Stimulated activated CD8-positive, alpha-beta memory T cell treated with anti-CD3 and anti-CD28 coated beads, Interleukin-15, amount 100 ng/mL, for 24 hours (primary cell): ENCODE results near the gene KCNQ2.

Experiments used
- DNase-seq: peaks from one replicate; pipeline ENCODE4 v3.0.0-alpha.2; 2020; ENCODE audit warnings: low read depth

The KCNQ2 gene

GRCh38 chr20:63417097-63417737, 55.2 kb downstream of the KCNQ2 start:
- DNase-seq, result no peak

GRCh38 chr20:63416631-63417030, 55.8 kb downstream of the KCNQ2 start:
- no peak for DNase-seq

GRCh38 chr20:63415647-63416391, 56.6 kb downstream of the KCNQ2 start:
- no peak for DNase-seq

- DNase-seq, result no peak
Measured at GRCh38 chr20:63414720-63415430, 57.6 kb downstream of the KCNQ2 start.

- DNase-seq, result no peak
Measured at GRCh38 chr20:63413963-63414684, 58.3 kb downstream of the KCNQ2 start.

GRCh38 chr20:63413323-63413722, 59.1 kb downstream of the KCNQ2 start:
- no peak for DNase-seq

- no peak for DNase-seq
Measured at GRCh38 chr20:63412889-63413288, 59.6 kb downstream of the KCNQ2 start.

GRCh38 chr20:63411898-63412631, 60.4 kb downstream of the KCNQ2 start:
- no peak for DNase-seq

GRCh38 chr20:63411151-63411897, 61.1 kb downstream of the KCNQ2 start:
- no peak for DNase-seq

- no peak for DNase-seq
Measured at GRCh38 chr20:63409834-63410435, 62.5 kb downstream of the KCNQ2 start.

GRCh38 chr20:63409066-63409833, 63.2 kb downstream of the KCNQ2 start:
- no peak for DNase-seq

- DNase-seq, result no peak
Measured at GRCh38 chr20:63408684-63409046, 63.8 kb downstream of the KCNQ2 start.

GRCh38 chr20:63407928-63408683, 64.3 kb downstream of the KCNQ2 start:
- DNase-seq, result no peak

- no peak for DNase-seq
Measured at GRCh38 chr20:63406617-63407245, 65.7 kb downstream of the KCNQ2 start.

- DNase-seq, result no peak
Measured at GRCh38 chr20:63406011-63406410, 66.4 kb downstream of the KCNQ2 start.

- DNase-seq, result no peak
Measured at GRCh38 chr20:63405102-63405730, 67.2 kb downstream of the KCNQ2 start.

- DNase-seq, result no peak
Measured at GRCh38 chr20:63404129-63405085, 68.0 kb downstream of the KCNQ2 start.
